GM19099 (cell line): Measurements from ENCODE around the gene DIDO1.

ENCODE experiments used
- POLR2A ChIP-seq: IDR thresholded peaks from 3 replicates; pipeline ENCODE4 v1.6.1; 2011; ENCODE audit warnings: low read depth; ENCODE audit not compliant: insufficient read length; ENCODE audit errors: extremely low read depth

The DIDO1 gene

GRCh38 chr20:62878244-62879038 lies 47.9 kb downstream of the DIDO1 start:
- TF ChIP-seq POLR2A = no peak

DNA sequence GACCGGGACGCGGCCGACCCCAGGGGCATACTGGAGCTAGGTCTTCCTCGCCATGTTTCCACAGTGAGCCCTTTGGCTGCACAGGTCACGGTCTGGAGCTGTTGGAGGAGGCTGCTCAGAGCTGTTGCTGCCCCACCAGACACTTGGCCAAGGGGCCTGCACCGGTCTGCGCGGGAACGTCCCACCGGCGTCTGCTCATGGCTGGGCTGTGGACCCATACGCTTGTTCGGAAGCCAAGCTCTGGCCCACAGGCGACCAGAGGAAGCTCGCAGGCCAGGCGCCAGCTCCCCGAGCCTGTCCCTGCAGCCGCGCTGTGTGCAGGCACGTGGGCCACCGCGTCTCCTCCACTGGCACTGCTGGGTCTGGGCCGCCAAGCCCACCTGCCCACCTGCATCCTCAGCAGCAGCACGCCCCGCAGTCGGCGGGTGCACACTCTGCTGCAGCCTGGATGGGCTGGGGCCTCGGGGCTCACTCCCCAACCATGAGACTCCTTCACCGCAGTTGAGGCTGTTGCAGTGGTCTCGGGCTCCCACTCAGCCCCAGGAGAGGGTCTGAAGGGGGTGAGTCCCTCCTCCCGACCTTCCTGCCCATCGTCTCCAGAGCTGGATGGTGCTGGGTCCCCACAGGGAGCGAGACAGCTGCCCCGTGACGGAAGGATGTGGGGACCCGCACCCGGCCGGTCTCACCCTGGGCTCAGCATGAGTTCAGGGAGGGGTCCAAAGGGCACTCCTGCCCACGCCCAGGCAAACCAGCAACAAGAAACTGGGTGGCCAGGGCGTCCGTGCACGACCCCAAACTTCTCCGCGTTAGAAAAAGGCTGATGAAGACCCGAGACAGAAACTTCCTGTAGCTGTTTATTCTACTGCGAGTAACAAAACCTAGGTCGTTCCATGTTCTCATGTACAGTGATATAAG lies 49.1 kb downstream of the DIDO1 start:
- TF ChIP-seq POLR2A = no peak

DNA sequence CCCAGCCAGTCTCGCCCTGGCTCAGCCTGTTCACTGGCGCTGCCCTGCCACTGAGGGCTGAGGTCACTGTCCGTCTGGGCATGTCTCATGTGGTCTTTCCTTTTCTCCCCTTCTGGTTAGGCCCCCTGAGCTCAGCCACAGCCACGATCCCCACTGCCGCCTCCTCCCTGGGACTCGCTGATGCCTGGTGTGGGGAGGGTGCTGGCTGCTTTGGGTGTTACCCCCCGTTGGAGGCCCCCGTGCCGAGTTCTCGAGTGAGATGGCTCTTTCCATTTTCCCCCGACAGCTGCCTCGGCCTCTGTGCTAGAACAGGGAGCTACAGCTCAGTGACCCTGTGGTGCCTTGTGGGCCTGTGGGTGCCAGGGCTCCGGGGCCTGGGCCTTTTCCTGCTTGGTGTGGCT lies 49.8 kb downstream of the DIDO1 start:
- TF ChIP-seq POLR2A = no peak

- no peak for TF ChIP-seq POLR2A
These were observed 50.6 kb downstream of the DIDO1 start for GRCh38 chr20:62875419-62876361.

DNA sequence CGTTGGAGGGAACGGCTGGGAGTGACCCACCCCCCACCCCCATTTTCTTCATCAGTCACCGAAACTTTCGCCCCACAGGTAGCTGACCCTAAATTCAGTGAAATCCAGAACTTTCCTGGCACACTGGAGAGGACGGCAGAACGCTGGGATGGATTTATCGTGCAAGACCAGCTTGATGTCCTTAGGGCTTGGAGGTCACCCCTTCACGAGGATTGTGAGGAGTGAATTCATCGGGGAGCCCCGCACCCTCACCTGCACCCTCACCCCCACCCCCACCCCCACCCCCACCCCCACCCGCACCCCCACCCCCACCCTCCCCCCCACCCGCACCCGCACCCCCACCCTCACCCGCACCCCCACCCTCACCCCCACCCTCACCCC lies 51.4 kb downstream of the DIDO1 start:
- TF ChIP-seq POLR2A = no peak

- no peak for TF ChIP-seq POLR2A
These were observed 53.0 kb downstream of the DIDO1 start for GRCh38 chr20:62873280-62873679.

- no peak for TF ChIP-seq POLR2A
These were observed 53.4 kb downstream of the DIDO1 start for GRCh38 chr20:62872862-62873261.

GRCh38 chr20:62872184-62872847 lies 54.0 kb downstream of the DIDO1 start:
- no peak for TF ChIP-seq POLR2A

GRCh38 chr20:62864207-62864606 lies 62.1 kb downstream of the DIDO1 start:
- no peak for TF ChIP-seq POLR2A

DNA sequence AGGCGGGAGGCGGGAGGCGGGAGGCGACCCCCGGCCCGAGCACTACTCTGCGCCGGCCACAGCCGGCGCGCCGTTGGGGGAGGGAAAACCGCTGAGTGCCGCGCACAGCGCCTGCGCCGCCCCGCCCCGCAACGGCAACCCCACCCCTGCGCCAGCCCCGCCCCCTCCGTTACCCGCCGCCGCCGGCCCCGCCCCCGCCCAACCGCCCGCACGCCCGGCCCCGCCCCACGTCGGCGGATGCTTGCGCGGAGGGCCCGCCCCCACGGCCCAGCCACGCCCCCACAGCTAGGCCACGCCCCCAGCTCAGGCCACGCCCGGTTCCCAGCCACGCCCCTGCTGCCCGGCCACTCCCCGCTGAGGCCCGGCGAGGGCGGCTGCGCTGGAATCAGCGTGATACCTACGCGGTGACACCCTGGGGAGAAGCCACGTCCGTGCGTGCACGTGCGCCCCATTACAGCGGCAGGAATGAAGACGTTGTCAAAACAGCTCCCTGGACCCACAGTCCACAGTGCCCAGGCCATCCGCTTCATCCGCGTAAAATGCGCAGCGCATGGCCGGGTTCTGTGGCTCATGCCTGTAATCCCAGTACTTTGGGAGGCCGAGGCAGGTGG lies 64.5 kb downstream of the DIDO1 start, which contains the start of gene TCFL5:
Gene TCFL5, minus strand, starts transcription at position 97 of the 611 bp plus-strand sequence. CDS start 152 bp downstream, outside the sequence.
- no peak for TF ChIP-seq POLR2A

GRCh38 chr20:62860924-62861691 lies 65.2 kb downstream of the DIDO1 start:
- TF ChIP-seq POLR2A = no peak

- no peak for TF ChIP-seq POLR2A
These were observed 65.8 kb downstream of the DIDO1 start for GRCh38 chr20:62860391-62860923.

GRCh38 chr20:62859721-62860120 lies 66.6 kb downstream of the DIDO1 start:
- TF ChIP-seq POLR2A = no peak
